ENCODE results near the gene GRIN3B. TPM values are rescaled to one million over a fixed set of nuclear protein-coding genes. Genes with fewer than 3 reads are reported as not detected.

GRIN3B gene
- total and polyA plus RNA-seq, 2 experiments from 2014 or later: 0.54 TPM; not detected in 1

GRCh38 chr19:979318-979741 lies 20.9 kb upstream of the GRIN3B start:
- Histone ChIP-seq H3K36me3 (ENCODE audit: low read depth) (no peaks in the 10 kb centered on the region), H4K20me1 (ENCODE audit: insufficient read depth) (no peaks in the 10 kb centered on the region), H2AFZ (no peak overlapping the region), H3K79me2 (ENCODE audit: insufficient read depth) (peaks cover 6% of the 10 kb centered on the region), H3K4me1 (ENCODE audit: insufficient read depth) (peaks cover 8% of the 10 kb centered on the region; the same call in 1 of the 2 replicates), H3K9ac (no peak overlapping the region), H3K4me3 (no peak overlapping the region), H3K9me3 (ENCODE audit: low read depth) (no peaks in the 10 kb centered on the region), H3K9me2 (ENCODE audit: insufficient read depth) (no peaks in the 10 kb centered on the region), H3K27ac (no peak overlapping the region), H3K27me3 (replicated peaks; ENCODE audit: insufficient read depth) (no peaks in the 10 kb centered on the region), H3K4me2 (ENCODE audit: unreplicated experiment) (no peak overlapping the region), H3F3A (ENCODE audit: insufficient read depth) (peaks cover 6% of the 10 kb centered on the region)
- no peak for DNase-seq
- 60 to 61% methylated on average over 16 to 19 of the region's 19 CpGs for WGBS, 2 experiments (ENCODE audit: low coverage in 1 of 2, low lambda C conversion rate in 2 of 2, missing lambda C conversion rate in 2 of 2)
- in situ Hi-C loops (cut with MboI): no loop called here
- TF ChIP-seq EZH2phosphoT487 (IDR thresholded peaks at IDR 0.05; ENCODE audit: insufficient read depth, low read depth): no peak
- TF ChIP-seq EZH2 (IDR thresholded peaks at IDR 0.05; ENCODE audit: insufficient read depth, poor library complexity, severe bottlenecking): no peak

- Histone ChIP-seq H3K36me3 (ENCODE audit: low read depth) (no peaks in the 10 kb centered on the region), H3K9ac (no peak overlapping the region), H3K4me3 (no peak overlapping the region), H3K9me2 (ENCODE audit: insufficient read depth) (no peaks in the 10 kb centered on the region), H3K79me2 (ENCODE audit: insufficient read depth) (peaks cover 17% of the 10 kb centered on the region), H3K27ac (no peak overlapping the region), H3F3A (ENCODE audit: insufficient read depth) (peaks cover 6% of the 10 kb centered on the region), H3K9me3 (ENCODE audit: low read depth) (no peaks in the 10 kb centered on the region), H3K27me3 (replicated peaks; ENCODE audit: insufficient read depth) (no peaks in the 10 kb centered on the region), H3K4me2 (ENCODE audit: unreplicated experiment) (no peak overlapping the region), H3K4me1 (ENCODE audit: insufficient read depth) (peaks cover 11% of the 10 kb centered on the region; the same call in 1 of the 2 replicates), H4K20me1 (ENCODE audit: insufficient read depth) (no peaks in the 10 kb centered on the region), H2AFZ (no peak overlapping the region)
- in situ Hi-C loops (cut with MboI): loop anchor here (10.0 kb wide), 1 partner anchor 206 kb away; no protein-coding TSS in a partner anchor
- WGBS, 2 experiments (ENCODE audit: low coverage in 1 of 2, low lambda C conversion rate in 2 of 2, missing lambda C conversion rate in 2 of 2): 23 to 40% methylated on average over 25 to 31 of the region's 32 CpGs
- TF ChIP-seq EZH2phosphoT487 (IDR thresholded peaks at IDR 0.05; ENCODE audit: insufficient read depth, low read depth) (no peak), EZH2 (IDR thresholded peaks at IDR 0.05; ENCODE audit: insufficient read depth, poor library complexity, severe bottlenecking) (no peak)
- no peak for DNase-seq
Observed at GRCh38 chr19:980133-980998, 19.9 kb upstream of the GRIN3B start.

DNA sequence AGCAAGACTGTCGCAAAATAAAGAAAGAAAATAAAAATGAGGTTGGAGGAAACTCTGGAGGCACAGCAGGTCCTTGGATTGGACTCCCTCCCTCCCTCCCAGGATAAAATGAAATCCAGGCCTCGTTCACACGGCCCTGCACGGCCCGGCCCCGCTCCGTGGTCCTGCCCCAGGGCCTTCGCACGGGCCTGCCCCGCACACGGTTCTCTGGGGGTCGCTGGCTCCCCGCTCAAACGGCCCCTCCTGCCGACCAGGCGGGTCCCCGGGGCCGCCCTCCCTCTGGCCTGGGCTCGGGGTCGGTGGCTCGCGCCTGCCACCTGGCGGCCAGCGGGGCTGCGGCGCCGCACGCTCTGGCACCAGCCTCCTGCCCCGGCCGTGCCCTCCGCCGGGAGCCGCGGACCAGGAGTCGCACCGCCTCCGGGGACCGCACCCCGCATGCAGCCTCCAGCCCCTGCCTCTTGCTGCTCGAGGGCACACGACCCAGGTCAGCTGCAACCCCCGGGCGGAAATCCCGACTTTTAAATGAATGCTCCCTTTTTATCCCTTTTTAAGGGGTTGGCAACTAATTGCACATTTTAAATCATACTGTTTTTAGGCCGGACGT lies 17.6 kb upstream of the GRIN3B start:
- no peak for TF ChIP-seq EZH2phosphoT487 (IDR thresholded peaks at IDR 0.05; ENCODE audit: insufficient read depth, low read depth)
- TF ChIP-seq EZH2 (IDR thresholded peaks at IDR 0.05; ENCODE audit: insufficient read depth, poor library complexity, severe bottlenecking): no peak
- in situ Hi-C loops (cut with MboI): loop anchor here (10.0 kb wide), 1 partner anchor 208 kb away; no protein-coding TSS in a partner anchor

GRCh38 chr19:984165-984967 lies 15.9 kb upstream of the GRIN3B start, which contains the start of gene WDR18:
Gene WDR18, plus strand, starts transcription at chr19:984345. Its CDS starts 9 bp downstream, at chr19:984354.
- Histone ChIP-seq H3K9ac (peak within 1 kb of the TSS; percentile 87), H3K4me3 (peak within 1 kb of the TSS; percentile 86), H3K36me3 (ENCODE audit: low read depth) (no peaks in the 10 kb centered on the region), H4K20me1 (ENCODE audit: insufficient read depth) (no peaks in the 10 kb centered on the region), H3F3A (ENCODE audit: insufficient read depth) (peaks cover 6% of the 10 kb centered on the region), H3K9me3 (ENCODE audit: low read depth) (no peaks in the 10 kb centered on the region), H3K79me2 (ENCODE audit: insufficient read depth) (peaks cover 25% of the 10 kb centered on the region), H3K27ac (peak within 1 kb of the TSS; percentile 81), H3K9me2 (ENCODE audit: insufficient read depth) (no peaks in the 10 kb centered on the region), H2AFZ (peak within 1 kb of the TSS; percentile 97), H3K27me3 (replicated peaks; ENCODE audit: insufficient read depth) (no peaks in the 10 kb centered on the region), H3K4me2 (ENCODE audit: unreplicated experiment) (peak within 1 kb of the TSS; percentile 94), H3K4me1 (ENCODE audit: insufficient read depth) (peaks cover 11% of the 10 kb centered on the region; the same call in 1 of the 2 replicates)
- in situ Hi-C loops (cut with MboI): loop anchor here (10.0 kb wide), 1 partner anchor 210 kb away; no protein-coding TSS in a partner anchor
- WGBS, 2 experiments (ENCODE audit: low coverage in 1 of 2, low lambda C conversion rate in 2 of 2, missing lambda C conversion rate in 2 of 2): 1% methylated on average over 60 to 63 of the region's 78 CpGs
- peak; percentile 98 for DNase-seq
- TF ChIP-seq EZH2 (IDR thresholded peaks at IDR 0.05; ENCODE audit: insufficient read depth, poor library complexity, severe bottlenecking): no peak
- TF ChIP-seq EZH2phosphoT487 (IDR thresholded peaks at IDR 0.05; ENCODE audit: insufficient read depth, low read depth): no peak

More for the DNA sequence above, 17.6 kb upstream of the GRIN3B start:
- Histone ChIP-seq H3F3A (ENCODE audit: insufficient read depth) (peaks cover 6% of the 10 kb centered on the region), H3K9me2 (ENCODE audit: insufficient read depth) (no peaks in the 10 kb centered on the region), H3K4me2 (ENCODE audit: unreplicated experiment) (peak overlapping the region; percentile 78), H3K27ac (0 out of 2 replicates have a peak overlapping the region, but pooled peaks have one; percentile 81), H4K20me1 (ENCODE audit: insufficient read depth) (no peaks in the 10 kb centered on the region), H3K36me3 (ENCODE audit: low read depth) (no peaks in the 10 kb centered on the region), H3K27me3 (replicated peaks; ENCODE audit: insufficient read depth) (no peaks in the 10 kb centered on the region), H3K9me3 (ENCODE audit: low read depth) (no peaks in the 10 kb centered on the region), H3K9ac (peak overlapping the region; percentile 28; the same call in 1 of the 2 replicates), H3K4me1 (ENCODE audit: insufficient read depth) (peaks cover 11% of the 10 kb centered on the region; the same call in 1 of the 2 replicates), H3K4me3 (peak overlapping the region; percentile 65), H2AFZ (peak overlapping the region; percentile 97), H3K79me2 (ENCODE audit: insufficient read depth) (peaks cover 25% of the 10 kb centered on the region)
- WGBS, 2 experiments (ENCODE audit: low coverage in 1 of 2, low lambda C conversion rate in 2 of 2, missing lambda C conversion rate in 2 of 2): 1 to 2% methylated on average over 34 to 40 of the region's 46 CpGs
- DNase-seq: peak; percentile 80
